GM19395 (cell line): Measurements from ENCODE around the gene DNAH5.
"Not testable (repeated sequence)": the region's sequence is repeated elsewhere in the genome, so short reads cannot be mapped to it uniquely, and the experiment has no call there.

ENCODE experiments used
- ATAC-seq: cut with Tn5 transposase; IDR thresholded peaks from one replicate; pipeline ENCODE4 v1.9.1; 2021; ENCODE audit warnings: mild to moderate bottlenecking, moderate library complexity; ENCODE audit not compliant: unreplicated experiment

DNAH5 gene

DNA sequence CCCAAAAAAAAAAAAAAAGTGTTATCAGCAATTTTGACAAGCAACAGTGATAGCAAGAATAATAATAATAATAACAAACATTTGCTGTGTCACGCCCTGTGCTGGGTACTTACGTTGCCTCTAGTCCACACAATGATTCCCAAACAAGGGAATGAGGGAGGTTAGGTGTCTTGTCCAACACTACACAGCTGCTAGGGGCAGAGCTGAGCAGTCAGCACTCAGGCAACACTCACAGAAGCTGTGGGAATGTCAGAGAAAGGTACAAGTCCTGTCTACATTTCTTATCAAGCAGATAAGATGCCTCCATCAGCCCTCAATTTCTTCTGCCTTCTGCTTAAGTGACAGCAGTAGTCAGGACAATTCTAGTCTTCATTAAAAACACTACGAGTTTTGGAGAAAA, 111.0 kb downstream of the DNAH5 start:
- no peak for ATAC-seq

DNA sequence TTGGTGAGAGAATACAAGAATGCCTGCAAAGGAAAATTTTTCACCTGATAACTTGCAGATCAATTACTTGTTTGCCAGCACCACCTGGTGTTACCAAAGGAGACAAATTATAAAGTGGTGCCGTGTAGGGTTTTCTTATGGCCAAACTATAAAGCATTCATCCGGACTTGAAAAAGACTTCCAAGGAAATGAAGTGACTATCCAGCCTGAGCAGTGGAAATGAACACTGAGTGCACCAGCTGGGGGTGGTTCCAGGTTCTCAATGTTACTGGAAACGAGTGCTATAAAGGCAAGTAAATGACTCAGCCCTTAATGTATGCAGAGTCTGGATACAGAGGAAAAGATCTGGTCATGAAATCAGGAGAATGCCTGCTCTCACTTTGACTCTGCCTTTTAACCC, 113.1 kb downstream of the DNAH5 start:
- no peak for ATAC-seq

DNA sequence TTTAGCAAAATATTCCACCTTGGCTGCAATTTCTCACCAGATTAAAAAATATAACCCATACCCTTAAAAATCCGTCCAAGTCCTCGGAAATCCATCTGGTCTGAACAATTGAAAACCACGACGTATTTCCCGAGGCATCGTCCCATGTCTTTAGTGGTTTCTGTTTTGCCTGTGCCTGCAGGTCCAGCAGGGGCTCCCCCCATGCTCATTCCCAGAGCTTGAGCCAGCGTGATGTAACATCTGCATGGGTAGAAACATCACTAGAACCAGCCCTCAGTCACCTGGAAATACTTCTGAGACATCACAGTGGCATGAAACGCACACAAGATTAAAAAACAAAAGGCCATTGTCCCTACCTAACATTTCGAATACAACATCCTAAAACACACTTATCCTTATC, 114.0 kb downstream of the DNAH5 start:
- ATAC-seq = no peak

DNA sequence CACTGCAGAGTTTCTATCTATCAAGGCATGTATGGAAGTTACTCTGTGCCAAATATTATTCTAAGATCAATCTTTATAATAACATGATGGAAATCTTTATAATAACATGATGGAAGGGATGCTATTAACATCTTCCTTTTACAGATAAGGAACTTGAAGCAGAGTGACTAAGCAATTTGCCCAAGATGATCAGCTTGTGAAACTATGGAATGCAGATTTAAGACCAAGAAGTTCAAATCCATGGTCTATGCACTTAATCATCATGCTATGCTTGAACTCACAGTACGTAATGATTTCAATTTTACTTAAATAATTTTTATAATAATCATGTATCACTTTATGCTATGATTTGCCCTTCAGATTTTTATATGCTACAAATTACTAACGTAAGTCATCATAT, 123.1 kb downstream of the DNAH5 start:
- ATAC-seq = no peak

DNA sequence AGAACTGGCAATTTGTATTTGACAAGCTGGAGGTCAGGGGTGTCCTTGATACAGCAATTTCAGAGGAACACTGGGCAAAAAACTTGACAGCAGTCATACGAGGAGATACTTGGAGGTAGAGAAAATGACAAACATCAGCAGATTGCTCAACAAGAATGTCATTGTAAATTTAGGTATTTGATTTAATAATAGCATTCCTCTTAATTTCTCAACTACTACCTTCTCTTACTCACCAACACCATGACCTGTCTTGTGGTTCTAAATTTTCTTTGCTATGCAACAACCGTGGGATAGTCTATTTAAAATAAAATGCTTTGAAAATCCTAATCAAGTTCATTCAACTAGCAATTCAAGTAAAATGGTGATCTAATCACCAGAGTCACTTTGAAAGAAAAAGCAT, 128.4 kb downstream of the DNAH5 start:
- no peak for ATAC-seq

DNA sequence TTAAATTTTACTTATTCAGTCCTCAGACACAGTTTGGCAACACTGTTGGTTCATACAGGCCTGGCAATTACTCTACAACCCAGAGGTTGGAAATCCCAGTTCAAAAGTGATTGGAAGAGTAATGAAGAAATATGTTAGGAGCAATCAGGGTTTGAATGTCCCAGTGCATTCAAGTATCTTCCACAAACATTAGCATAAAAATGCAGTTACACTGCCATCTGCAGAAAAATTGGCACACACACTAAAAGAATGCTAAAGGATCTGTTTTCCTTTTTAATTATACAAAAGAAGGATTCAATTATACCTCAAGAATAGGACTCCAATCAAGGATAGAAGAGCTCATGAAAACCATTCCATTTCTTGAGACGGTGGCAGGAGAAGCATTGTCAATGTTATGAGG, 130.2 kb downstream of the DNAH5 start:
- no peak for ATAC-seq

DNA sequence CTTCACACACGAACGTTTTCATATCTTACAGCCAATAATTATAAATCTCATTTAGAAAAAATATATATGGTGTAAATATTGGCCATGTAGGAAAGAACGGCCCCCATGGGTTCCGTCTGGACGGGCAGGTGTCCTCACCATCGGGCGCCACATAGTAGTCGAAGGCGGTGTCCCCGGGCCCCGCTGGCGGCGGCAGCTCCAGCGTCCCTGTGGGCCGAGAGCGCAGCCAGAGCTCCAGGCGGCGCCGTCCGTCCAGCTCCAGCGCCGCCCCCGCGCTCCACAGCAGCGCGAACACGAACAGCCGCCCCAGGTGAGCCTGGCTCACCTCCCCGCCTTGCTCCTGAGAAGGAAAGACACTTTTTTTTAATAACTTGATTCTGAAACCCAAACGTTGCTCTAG, 134.6 kb downstream of the DNAH5 start:
- no peak for ATAC-seq

DNA sequence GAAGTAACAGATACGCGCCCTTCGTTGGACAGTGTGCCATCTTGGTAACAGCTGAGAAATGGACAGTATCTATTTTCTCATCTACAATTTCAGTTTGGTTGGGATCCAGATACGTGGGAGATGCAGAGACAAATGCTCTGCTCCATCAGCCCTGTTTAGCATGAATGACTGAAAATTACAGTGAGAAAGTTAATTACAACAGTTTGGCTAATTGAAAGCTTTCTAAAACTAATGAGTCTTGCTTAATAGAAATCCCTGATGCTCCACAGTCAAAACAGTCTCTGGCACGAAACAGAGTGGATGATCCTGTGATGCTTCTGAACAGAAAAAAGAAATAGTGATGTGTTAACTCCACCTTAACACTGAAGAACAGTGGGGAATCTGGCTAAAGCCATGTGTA, 140.2 kb downstream of the DNAH5 start:
- ATAC-seq = no peak

DNA sequence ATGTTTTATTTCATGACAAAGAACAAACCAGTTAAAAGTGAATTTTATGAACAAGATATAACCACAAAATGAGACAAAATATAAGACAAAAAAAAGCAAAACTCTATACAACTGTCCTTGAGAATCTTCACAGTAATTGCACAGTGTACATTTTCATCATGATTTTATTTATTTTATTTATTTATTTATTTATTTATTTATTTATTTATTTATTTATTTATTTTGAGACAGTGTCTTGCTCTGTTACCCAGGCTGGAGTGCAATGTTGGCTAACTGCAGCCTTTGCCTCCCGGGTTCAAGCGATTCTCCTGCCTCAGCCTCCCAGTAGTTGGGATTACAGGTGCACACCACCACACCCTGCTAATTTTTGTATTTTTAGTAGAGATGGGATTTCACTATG, 145.9 kb downstream of the DNAH5 start:
- ATAC-seq = not testable (repeated sequence)

DNA sequence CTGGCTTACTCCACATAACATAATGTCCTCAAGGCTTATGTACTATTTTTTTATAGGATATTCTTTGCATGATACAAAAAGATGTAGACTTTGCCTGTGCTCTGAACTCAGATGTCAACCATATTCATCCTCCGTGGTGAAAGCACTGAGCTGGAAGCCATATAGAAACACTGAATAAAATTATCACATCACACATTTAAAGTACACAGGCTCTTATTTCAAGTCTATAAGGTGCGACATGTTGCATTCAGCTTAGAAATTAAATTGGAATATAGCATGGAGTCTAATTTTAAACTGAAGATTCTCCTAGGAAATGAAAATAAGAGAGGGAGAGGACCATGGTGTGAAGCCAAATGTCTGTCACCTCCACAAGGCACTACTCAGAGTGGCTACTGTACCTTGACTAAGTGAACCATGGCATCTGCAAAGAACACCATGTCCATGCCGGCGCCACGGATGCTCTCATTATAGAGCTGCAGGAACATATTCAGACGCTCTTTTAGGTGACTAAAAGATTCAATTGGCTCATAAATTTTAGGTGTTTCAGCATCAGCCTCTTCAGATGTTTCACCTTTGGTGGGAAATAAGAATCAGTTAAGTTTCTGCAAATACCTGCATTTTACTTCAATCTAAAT, 158.6 kb downstream of the DNAH5 start:
- no peak for ATAC-seq

DNA sequence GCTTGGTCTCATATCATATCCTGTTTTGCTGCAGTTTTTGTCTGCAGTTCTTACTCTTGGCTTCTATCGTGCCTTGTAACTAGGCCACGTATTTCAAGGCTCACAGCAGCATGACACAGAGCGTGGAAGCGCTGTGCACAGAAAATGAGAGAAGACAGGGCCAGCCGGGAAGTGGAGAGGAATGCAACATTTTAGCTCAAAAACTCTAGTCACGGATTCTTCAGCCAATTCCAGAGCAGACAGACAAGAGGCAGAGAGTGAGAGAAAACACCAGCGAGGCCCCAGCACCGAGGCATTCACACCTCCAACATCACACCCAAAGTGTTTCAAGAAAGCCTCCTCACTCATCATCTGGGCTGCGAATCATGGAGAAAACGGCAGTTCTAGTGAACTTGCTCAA, 160.8 kb downstream of the DNAH5 start:
- ATAC-seq = no peak

DNA sequence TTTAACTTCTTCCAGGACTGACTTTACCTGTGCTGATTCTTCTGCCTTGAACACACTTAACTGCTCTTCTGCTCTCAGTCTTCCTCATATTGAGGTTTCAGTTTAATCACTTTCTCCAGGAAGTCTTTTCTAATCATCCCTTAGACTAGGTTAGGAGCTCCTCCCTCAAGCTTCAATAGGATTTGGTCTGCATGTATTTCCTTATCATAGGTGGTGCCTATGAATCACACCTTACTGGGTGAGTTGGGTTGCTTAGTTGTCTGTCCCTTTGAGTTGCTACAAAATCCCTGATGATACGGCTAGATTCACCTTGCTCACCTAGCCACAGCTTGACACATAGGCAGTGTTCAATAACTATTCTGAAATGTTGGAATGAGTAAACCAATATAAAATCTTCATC, 164.4 kb downstream of the DNAH5 start:
- ATAC-seq = no peak

DNA sequence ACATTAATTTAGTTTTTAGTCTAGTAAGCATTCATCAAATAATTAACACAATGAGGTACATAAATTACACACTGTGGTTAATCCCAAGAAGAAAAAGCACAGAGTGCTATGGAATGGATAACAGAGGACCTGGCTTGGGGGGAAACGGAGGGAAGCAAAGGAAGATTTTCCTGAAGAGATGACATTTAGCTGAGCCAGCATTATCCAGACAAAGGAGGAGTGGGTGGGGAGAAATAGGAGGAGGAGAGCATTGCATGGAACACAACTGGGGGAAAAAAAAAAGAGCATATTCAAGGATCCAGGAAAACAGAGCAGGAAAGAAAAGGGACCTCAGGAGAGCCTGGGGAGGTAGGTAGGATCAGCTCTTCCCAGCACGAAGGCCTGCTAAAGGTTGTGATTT, 170.8 kb downstream of the DNAH5 start:
- ATAC-seq = no peak

DNA sequence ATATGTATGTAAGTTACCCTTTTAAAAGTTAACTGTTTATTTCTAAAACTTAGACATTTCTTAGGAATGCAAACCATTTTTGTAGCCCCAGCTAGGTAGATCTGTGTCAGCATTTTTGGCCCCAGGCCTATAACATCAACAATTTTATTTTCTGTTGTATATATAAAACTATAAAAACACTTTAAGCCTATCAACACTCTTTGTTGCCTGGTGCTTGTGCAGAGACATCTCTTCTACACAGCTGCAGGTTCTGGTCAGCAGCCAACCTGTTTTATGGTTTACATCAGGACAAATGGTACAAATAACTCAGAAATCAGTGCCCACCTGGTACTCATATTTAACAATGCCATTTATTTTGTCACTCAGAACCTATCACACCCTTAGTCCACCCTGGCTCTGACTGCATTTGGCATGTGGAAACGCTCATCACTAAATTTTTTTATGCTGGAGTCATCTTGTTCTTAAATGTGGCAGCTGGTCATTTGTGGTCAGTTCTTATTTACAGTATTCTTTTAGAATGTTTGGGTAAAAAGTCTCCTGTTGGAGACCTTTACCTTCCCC, 173.4 kb downstream of the DNAH5 start:
- no peak for ATAC-seq

DNA sequence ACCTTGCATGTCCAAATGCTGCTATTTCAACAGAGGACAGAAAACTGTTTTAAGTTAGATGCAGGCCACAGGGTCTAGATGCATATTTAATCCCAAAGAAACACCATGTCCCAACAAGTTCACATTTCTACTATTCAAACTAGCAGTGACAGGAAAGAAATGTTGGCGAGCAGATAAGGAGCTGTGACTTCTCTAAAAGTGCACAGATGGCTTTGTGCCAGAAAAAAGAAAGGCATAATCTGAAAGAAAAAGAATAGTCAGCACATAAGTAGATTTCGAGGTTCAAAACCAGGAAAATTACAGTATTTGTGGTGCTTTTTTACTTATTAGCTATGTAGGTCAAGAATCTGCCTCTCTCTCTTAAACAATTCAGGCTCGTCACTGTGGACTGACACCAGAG, 178.3 kb downstream of the DNAH5 start:
- no peak for ATAC-seq

DNA sequence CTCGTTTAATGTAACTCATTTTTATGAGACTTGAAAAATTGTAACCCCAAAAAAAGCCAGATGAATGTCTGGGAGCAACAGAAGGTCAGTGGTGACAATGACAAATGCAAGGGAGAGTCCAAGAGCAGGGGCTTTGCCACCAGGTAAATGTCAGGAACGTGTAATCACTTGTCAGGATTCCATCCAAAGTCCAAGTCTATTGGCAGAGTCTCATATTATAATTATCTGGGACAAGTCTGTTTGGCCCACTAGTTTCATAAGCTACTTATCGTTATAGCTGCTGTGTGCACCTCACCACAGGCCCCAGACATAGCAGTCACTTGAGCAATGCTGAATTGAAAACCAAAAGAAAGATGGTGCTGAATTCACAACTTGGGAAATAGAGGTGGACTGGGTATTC, 180.8 kb downstream of the DNAH5 start:
- ATAC-seq = no peak

DNA sequence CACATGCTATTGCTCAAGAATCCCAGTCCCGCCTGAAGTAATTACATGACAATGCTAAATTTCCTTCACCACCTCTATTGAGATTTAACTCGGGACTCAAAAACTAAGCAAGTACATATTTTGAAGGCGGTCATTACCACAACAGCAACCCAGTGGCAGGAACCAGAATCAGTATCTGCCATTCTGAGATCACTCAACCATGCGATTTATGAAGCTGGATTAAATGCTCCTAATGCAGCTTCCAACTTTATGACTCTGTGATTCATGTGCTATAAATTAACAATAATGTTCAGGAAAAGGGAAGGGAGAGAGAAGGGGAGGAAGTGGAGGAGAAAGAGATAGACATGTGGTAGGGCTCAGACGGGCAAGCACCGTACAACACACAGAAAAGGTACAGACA, 194.7 kb downstream of the DNAH5 start:
- ATAC-seq = no peak

DNA sequence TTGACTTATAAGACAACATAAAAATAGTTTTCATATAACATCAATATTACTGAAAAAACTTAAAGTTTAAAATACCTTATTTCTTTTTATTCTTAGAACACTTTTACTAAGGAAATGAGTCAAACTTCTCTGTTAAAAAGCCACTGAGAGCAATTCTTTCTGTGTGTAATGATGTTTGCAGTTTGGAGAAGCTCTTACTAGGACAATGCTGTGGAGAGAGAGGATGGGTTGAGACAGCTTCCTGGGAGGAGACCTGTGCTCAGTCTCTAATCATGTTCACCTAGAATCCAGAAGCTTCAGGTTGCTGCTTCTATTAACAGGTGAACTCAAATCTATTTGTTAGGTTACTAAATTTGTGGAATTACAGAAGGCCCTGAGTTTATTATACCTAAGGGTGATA, 198.5 kb downstream of the DNAH5 start:
- no peak for ATAC-seq

DNA sequence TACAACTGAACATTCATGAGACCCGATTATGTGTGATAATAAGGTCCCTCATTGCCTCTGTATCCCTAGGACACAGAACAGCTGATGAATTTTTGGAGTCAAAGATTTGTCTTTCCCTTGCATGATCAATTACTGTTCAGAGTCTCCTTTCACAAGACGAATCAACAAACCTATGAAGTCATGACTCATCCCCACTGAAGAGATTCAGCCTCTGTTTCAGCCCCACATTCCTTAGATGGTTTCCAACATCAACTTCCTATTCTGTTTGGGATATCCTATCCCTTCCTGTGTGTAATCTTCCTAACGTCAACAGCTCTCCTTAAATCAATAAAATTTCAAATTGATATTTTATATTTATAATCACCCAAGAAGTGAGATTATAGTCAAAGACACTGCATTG, 199.0 kb downstream of the DNAH5 start:
- no peak for ATAC-seq

DNA sequence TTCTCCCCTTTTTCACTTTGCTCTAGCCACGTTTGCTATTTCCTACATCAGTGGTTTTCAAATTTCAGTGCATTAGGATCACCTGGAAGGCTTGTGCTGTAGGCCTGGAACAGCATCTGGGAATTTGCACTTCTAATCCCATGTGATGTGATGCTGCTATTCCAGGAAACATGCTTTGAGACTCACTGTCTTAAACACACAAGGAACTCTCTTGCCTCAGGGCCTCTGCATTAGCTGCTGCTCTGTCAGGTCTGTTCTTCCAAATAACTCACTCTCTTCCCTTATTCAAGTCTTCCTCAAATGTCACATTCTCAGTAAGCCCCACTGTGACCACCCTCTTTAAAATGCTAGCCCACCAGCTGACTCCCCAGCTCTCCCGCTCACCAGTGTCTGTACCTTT, 204.0 kb downstream of the DNAH5 start:
- ATAC-seq = no peak

DNA sequence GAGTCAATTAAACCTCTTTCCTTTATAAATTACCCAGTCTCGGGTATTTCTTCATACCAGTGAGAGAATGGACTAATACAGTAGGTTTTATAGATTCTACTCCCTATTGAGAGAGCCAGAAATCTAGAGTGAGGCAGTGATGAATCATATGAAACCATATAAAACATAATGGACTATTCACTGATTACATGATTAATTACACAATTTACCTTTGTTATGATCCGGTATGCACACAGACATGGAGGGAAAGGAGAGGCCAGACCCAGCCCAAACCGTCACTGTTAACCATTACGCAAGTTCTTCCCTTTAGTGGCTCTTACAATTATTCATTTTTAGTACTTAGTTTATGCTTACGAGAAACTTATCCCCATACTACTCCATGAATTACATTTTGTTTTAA, 205.0 kb downstream of the DNAH5 start:
- ATAC-seq = no peak

DNA sequence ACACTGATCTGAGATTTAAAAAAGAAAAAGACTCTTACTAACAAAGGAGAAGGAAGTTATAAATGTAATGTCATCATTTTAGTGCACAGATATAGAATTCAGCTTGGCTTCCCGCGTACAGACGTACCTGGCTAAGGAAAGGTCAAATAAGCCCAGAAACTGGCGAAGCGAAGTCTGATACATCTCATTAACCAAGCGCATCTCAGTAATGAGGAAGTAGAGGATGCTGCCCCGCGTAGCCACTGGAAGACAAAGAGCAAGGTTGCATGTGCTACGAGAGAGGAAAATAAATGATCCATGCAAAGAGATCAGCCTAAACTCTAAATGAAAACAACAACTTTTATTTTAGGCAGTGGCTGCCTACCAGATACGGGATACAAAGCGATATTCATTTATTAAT, 208.8 kb downstream of the DNAH5 start:
- no peak for ATAC-seq

DNA sequence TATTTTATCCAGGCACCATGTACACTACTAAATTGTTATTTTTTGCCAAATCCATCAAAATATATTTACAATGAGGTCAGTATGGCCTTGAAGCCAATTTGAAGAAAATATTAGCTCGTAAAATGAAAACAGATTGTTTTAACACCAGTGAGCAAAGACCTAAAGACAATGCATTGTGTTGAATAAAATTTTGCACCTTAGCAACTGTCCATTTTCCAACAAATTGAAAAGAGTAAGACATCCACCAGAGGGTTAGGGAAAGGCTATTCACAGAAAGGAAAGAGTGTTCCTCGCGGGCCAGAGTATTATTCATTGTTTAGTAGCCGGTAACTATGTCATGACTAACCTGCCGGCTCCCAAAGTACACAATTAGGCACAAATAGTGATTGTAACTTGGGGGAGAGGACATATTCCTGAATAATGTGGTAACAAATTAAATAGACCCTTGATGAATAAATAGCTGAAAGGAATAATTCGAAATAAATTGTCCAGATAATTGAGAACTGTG, 213.3 kb downstream of the DNAH5 start:
- no peak for ATAC-seq
